ENCODE results near the gene FAM118B.

FAM118B gene

DNA sequence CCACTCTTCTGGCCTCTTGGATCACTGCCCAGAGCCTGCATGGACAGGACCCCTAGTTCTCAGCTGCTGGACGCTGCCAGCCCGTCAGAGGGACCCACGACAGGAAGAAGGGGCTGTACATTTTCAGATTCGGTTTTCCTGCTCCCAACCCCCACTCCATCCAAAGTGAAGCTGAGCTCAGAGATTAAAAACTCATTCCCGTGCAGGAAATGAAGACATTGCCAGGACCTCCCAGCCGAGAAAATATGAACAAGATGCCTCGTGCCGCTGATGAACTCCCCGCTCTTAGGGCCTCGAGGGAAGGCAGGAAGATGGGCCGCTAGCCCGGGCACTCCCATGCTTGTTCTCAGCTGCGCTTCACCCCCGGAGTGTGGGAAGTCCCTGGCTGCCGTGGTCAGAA is 36.2 kb upstream of the FAM118B start:
- no peak overlapping the region for H3K4me3 ChIP-seq (ENCODE audit: low read depth, low read length)
- DNase-seq (ENCODE audit: low read depth) = no peak
- TF ChIP-seq, protein P1, sequence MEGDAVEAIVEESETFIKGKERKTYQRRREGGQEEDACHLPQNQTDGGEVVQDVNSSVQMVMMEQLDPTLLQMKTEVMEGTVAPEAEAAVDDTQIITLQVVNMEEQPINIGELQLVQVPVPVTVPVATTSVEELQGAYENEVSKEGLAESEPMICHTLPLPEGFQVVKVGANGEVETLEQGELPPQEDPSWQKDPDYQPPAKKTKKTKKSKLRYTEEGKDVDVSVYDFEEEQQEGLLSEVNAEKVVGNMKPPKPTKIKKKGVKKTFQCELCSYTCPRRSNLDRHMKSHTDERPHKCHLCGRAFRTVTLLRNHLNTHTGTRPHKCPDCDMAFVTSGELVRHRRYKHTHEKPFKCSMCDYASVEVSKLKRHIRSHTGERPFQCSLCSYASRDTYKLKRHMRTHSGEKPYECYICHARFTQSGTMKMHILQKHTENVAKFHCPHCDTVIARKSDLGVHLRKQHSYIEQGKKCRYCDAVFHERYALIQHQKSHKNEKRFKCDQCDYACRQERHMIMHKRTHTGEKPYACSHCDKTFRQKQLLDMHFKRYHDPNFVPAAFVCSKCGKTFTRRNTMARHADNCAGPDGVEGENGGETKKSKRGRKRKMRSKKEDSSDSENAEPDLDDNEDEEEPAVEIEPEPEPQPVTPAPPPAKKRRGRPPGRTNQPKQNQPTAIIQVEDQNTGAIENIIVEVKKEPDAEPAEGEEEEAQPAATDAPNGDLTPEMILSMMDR (IDR thresholded peaks at IDR 0.05; ENCODE audit: control insufficient read depth, extremely low read depth, insufficient read depth) = no peak

DNA sequence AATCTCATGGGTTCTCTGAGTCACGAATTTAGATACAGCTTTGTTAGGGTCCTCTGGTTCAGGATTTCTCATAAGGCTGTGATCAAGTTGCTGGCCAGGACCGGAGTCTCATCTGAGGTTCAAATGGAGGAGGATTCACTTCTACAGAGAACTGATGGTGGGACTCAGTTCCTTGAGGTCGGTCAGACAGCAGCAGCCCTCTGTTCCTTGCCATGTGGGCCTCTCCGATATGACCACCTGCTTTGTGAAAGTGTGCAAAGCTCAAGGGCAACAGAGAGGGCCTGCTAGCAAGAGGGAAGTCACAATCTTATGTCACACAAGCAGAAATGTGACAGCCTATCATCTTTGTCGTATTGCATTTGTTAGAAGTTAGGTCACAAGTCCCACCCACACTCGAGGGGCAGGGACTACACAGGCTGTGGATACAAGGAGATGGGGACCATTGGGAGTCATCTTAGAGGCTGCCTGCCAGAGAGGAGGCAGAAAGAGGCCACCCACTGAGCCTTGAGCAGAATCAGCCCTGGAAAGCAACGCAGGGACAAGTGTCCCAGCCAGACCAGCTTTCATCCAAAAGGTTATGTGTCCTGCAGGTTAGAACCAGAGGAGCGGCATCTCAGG is 34.6 kb upstream of the FAM118B start:
- TF ChIP-seq, protein P1 (IDR thresholded peaks at IDR 0.05; ENCODE audit: control insufficient read depth, extremely low read depth, insufficient read depth) = no peak

DNA sequence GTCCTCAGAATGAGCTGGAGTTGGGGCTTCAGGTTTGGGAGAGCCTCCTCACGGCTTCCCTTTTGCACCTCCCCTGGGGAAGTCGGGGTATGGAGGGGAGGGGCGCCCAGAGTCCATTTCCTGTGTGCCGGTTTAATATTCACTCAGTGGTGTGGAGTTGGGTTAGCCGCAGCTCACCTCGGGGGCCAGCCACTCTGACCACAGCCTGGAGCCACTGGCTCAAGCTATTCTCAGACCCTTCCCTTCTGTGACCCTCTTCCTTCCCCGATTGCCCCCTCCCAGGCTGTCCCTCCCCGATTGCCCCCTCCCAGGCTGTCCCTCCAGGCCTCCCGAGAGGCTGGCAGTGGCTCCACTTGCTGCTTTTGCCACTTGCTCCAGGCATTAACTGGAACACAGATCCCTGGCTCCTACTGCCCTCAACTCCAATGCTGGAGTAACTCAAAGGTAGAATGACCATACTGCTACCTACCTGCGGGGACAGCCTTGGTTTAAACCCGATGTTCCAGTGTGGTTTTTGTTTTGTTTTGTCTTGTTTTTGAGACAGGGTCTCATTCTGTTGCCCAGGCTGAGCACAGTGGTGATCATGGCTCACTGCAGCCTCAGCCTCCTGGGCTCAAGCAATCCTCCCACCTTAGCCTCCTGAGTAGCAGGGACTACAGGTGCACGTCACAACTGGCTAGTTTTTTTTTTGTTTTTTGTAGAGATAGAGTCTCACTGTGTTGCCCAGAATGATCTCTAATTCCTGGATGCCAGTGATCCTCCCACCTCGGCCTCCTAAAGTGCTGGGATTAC is 29.4 kb upstream of the FAM118B start:
- TF ChIP-seq, protein P1 (IDR thresholded peaks at IDR 0.05; ENCODE audit: control insufficient read depth, extremely low read depth, insufficient read depth) = no peak
- H3K4me3 ChIP-seq (ENCODE audit: low read depth, low read length) = no peak overlapping the region
- no peak for DNase-seq (ENCODE audit: low read depth)

More for the DNA sequence above, 34.6 kb upstream of the FAM118B start:
- DNase-seq (ENCODE audit: low read depth) = no peak
- H3K4me3 ChIP-seq (ENCODE audit: low read depth, low read length) = no peak overlapping the region

DNA sequence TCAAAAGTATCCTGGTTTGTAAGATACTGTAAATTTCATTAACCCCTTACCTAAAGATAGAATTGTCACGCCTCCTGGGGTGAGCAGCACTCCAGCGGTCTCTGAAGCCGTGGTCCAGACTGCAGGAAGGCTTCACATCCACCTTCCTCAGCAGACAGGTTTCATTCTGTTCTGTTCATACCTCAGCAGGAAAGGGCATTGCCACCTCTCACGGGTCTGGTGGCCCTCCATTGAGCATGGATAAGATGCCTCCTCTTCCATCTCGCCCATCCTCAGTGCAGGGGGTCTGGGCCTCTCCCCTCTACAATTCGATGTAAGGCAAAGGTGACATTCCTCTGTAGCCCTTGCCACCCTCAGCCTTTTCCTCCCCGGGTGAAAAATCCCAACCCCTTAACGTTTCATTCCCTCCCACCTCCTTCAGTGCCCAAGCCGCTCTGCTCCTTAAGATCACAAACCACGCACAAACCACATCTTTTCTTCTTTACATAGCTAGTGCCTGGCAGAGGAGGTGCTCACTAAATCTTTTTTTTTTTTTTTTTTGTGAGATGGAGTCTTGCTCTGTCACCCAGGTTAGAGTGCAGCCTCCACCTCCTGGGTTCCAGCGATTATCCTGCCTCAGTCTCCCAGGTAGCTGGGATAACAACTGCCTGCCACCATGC is 28.7 kb upstream of the FAM118B start:
- DNase-seq (ENCODE audit: low read depth) = no peak

DNA sequence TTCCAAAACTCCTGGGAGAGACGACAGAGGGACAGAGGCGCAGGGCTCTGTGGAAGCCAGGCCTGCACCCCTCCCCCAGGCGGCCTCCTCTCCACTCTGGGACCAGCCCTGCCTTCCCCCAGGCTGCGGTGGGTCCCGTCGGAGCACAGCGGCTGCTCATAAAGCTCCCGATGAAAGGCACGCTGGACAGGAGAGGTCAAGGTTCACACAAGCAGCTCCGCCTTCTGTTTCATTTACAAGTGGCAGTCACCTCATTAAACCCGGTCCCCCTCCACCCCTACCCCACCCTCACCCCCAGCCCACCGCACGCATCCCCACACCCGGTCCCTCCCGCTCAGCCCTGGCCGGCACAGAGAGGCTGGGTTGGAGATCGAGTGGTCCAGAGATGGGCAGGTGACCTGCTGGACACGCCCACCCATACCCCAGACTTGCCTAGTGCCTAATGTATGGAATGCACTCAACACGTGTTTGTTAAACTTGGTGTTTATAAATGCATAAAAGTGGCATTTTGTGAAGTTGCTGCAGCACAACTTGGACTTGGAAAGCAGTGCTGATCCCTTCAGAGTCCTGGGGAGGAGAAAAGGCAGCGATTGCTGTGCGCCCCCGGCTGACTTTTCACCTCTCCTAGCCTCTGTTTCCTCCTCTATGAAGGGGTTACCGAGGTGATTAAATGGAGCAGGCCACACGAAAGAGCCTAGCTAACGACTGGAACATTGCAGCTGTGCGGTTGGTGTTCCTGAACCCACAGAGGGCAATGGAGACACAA is 26.1 kb upstream of the FAM118B start:
- H3K4me3 ChIP-seq (ENCODE audit: low read depth, low read length) = no peak overlapping the region
- TF ChIP-seq, protein P1 (IDR thresholded peaks at IDR 0.05; ENCODE audit: control insufficient read depth, extremely low read depth, insufficient read depth) = no peak
- DNase-seq (ENCODE audit: low read depth) = no peak

More for the DNA sequence above, 28.7 kb upstream of the FAM118B start:
- H3K4me3 ChIP-seq (ENCODE audit: low read depth, low read length) = no peak overlapping the region
- TF ChIP-seq, protein P1 (IDR thresholded peaks at IDR 0.05; ENCODE audit: control insufficient read depth, extremely low read depth, insufficient read depth) = no peak

DNA sequence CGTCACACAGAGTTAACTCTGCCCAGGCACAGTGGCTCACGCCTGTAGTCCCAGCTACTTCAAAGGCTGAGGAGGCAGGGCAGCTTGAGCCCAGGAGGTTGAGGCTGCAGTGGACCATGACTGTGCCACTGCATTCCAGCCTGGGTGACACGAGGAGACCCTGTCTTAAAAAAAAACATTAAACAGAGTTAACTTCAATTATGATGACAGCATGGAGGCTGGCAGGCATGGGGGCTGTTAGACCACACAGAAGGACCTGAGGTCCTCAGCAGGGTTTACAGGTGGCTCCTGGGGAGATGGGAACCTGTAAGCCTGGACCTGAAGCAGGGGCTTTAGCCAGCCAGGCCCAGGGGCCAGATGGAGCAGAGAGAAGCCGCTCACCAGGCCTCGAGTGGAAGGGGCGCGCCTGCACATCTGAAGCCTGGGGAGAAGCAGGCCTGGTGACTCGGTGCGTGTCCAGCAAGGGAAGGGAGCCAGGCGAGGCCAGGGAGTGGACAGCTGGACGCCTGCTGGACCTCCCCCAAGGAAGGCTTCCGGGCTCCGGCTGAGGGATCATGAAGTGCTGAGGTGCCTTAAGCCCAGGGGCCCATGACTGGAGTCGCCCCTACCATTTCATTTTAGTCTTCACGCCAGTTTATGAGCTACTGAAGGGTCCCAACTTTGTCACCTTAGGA is 25.4 kb upstream of the FAM118B start:
- TF ChIP-seq, protein P1 (IDR thresholded peaks at IDR 0.05; ENCODE audit: control insufficient read depth, extremely low read depth, insufficient read depth) = no peak
- no peak for DNase-seq (ENCODE audit: low read depth)
- no peak overlapping the region for H3K4me3 ChIP-seq (ENCODE audit: low read depth, low read length)

Data from LNCaP clone FGC (cell line).